OCI-LY1 (cell line): Measurements from ENCODE around the gene SLC13A5.

Source experiments
- CTCF ChIP-seq: fragments of 200-600 bp; sonication (generic), shearing (Covaris generic); IDR thresholded peaks from 2 replicates; pipeline ENCODE4 v1.5.1; 2017; ENCODE audit warnings: mild to moderate bottlenecking, antibody characterized with exemption, low read length, moderate library complexity, mixed read lengths
- EZH2 ChIP-seq: fragments of 200-600 bp; sonication (generic), shearing (Covaris generic); IDR thresholded peaks from 2 replicates; pipeline ENCODE4 v1.8.0; 2017; ENCODE audit warnings: borderline replicate concordance, mixed run types, mild to moderate bottlenecking, antibody characterized with exemption, low read length, moderate library complexity, mixed read lengths

GRCh38 chr17:6639014-6639585 lies 74.1 kb downstream of the SLC13A5 start:
- TF ChIP-seq CTCF (no peak), EZH2 (no peak)
